ENCODE measurements around the gene HAND2.

The HAND2 gene

DNA sequence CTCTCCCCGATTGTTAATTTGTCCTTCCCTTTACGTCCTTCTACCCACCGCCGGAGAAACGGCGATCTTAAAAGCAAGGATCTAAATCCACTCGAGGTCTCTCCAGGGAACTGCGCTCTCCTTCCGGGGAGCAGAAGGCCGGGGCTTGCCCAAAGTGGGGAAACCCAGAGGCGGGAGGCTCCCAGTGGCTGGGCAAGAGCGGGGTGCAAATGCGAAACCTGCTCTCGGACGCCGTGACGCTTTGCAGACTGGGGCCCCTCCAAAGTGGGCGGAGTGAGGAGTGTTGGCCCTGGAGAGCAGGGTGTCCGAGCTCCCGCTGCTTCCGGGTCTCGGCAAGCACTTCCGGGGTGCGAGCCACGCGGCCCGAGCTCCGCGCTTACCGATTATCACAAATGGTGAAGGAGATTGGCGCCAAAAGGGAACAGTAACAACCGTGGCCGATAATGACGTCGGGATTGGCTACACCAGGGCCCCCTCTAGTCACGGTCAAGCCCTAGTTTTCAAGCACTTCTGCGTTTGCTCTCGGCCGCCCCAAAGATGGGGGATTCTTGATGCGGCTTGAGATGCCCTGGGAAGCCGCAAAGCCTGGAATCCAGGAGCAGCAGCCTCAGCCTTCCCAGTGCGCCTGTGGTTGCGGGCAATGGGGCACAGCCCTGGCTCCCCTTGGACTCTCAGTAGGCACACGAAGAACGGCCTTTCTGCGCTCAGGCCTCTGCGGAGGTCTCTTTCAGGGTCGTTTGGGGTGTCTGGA is 29.0 kb downstream of the HAND2 start:
- no peak for DNase-seq

- no peak for DNase-seq
Observed at GRCh38 chr4:173499658-173500535, 30.1 kb downstream of the HAND2 start.

GRCh38 chr4:173498771-173499170 is 31.3 kb downstream of the HAND2 start:
- no peak for DNase-seq

DNA sequence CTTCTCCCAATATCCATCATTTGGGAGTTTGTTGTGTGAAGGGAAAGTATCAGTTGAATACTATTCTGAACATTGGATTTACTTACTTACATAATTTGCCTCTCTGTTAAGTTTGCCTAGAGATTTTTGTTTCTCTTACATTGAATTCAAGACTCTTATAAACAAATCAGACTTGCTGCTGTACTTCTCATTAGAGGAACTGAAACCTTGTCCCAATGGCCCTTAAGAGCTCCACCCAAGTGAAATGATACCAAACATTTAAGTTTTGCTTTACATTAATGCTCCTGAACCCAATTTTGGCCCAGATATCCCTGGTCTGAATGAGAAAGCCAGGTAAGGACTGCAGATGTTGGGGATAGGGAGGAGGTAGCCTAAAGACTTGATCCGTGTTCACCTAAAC is 32.0 kb downstream of the HAND2 start:
- no peak for DNase-seq

- peak; percentile 44 for DNase-seq
Observed at GRCh38 chr4:173494013-173494970, 35.7 kb downstream of the HAND2 start.

DNA sequence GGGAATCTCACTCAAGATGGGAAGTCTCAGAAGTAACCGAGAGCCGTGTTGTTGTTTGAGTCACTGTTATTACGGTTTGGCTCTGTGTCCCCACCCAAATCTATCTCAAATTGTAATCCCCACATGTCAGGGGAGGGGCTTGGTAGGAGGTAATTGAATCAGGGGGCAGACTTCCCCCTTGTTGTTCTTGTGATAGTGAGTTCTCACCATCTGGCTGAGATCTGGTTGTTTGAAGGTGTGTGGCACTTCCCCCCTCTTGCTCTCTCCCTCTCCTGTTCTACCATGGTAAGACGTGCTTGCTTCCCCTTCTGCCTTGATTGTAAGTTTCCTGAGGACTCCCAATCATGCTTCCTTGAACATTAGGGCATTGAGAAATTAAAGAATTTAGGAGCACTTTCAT is 37.0 kb downstream of the HAND2 start:
- DNase-seq: no peak

DNA sequence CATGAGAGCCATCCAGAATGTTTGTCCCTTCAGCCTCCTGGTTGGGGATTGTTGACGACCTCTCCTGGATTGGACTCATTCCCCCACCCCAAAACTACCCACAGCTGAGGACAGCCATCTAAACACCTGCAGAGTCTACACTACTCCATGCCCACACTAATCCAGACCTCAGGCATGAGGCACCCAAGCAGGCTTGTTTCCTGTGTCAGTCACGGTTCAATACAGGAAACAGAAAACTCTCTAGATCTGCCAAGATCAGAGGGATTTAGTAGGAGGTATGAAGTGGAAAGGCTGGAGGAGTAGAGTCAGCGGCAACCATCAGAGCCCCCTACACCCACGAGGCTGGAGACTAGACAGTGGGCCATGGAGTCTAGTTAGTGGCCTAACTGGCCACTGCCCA is 37.7 kb downstream of the HAND2 start:
- DNase-seq: no peak

DNA sequence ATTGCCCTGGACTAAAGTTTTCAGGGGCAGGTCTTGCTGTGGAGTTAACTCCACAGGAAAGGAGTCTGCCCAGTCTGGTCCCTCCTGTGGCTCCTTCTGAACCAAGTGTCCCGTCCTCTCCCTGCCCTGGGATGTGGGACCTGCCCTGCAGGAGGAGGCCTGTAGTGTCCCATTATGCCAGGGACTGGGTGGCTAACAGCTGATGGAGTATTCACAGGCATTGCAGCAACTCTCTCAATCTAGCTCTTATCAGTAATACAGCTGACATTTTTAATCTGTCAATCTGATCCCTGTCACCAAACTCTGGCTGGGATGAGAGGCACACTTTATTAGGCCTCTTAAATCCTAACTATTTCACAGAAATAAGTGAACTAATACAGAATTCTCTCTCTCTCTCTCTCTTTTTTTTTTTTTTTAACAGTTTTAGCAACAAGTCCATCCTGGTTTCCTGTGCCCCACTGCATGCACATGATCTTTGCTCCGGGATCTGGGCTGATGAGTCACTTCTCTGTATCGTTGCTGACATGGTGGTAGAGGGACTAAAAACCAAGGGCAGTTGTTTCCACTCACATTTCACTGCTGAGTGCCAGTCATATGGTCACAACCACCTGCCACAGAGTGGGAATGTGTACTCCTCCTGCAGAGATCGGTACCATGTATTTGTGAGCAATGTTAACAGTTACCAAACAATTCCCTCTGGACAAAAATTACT is 39.1 kb downstream of the HAND2 start:
- no peak for DNase-seq

GRCh38 chr4:173490256-173490655 is 39.8 kb downstream of the HAND2 start:
- DNase-seq: no peak

DNA sequence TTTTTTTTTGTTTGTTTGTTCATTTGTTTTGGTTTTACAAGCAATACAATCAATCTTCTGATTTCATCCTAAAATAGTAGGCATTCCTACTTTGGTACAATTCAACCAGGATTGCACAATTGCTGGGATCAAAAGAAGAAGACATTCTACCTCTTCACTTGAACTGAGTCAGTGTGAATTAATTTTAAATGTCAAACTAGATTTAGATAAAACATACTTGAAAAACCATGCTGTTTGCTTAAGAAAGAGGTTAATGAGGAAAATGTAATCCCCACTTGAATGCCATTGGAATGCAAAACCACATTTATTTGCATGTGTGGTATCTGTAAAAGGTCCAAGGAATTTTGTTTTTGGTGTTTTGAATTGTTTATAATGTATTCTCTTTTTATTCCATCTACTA is 40.5 kb downstream of the HAND2 start:
- DNase-seq: no peak

DNA sequence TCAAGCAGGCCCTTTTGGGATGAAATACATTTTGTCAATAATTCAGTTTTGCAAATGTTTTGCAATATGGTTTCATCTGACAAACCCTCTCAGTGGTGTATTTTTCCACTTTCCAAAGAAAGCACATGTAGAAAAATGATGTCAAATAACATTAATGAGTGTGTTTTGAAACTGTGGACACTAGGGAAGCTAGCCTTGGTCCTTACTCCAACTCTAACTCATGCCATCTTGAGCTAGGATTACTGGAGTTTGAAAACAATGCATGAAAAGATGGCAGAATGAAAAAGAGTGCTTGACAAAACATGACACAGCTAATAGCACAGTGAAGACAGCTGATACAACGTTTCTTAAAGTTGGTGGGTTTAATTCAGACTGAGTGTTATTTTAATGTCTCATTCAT is 41.4 kb downstream of the HAND2 start:
- no peak for DNase-seq

GRCh38 chr4:173488074-173488473 is 42.0 kb downstream of the HAND2 start:
- DNase-seq: no peak

DNA sequence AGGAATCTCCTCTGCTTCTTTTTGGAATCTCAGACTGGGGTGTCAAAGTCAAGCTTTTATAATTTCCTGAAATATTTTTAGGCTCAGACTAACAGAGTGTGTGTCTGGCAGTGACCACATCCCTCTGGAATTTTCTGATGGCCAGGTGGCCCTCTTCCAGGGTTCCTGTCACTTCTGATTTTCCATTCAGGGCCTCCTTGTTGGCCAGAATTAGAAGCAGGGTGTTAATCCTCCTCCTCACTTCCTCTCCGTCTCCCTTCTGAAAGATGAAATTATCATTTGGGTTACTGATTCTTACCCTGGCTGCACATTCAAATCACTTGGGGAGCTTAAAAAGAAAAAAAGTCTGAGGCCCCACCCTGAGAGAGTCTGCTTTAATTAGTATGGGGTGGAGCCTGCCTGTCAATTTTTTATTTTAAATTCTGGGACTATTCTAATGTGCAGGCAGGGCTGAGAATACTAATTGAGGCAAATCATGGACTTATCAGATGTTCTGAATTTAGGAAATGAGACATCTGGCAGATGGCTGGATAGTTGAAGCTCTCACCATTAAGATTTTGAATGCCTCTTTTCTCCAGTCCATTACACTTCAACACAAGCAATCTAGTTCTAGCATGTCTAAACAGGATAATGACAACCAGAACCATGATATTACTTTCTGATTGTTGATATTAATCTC is 43.2 kb downstream of the HAND2 start:
- DNase-seq: no peak

- DNase-seq: no peak
Observed at GRCh38 chr4:173485164-173485563, 44.9 kb downstream of the HAND2 start.

GRCh38 chr4:173482330-173482931 is 47.6 kb downstream of the HAND2 start:
- DNase-seq: no peak

DNA sequence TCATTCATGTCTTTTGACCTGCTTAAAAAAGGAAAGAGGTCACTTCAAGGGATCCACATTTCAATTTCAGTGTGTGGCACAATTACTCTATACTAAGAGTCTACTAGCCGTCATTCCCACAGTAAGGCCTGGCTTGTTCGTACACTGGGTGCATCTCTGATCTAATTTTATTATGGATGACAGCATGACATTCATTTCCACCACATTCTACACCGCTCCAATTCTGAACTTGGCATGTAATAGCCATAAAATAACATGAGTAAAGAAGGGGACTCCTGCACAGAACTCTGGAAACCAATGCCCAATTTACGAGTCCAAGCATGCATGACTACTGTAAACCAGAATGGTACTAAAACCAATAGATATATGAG is 51.1 kb downstream of the HAND2 start:
- DNase-seq: no peak

GRCh38 chr4:173478201-173478912 is 51.7 kb downstream of the HAND2 start:
- DNase-seq: no peak

DNA sequence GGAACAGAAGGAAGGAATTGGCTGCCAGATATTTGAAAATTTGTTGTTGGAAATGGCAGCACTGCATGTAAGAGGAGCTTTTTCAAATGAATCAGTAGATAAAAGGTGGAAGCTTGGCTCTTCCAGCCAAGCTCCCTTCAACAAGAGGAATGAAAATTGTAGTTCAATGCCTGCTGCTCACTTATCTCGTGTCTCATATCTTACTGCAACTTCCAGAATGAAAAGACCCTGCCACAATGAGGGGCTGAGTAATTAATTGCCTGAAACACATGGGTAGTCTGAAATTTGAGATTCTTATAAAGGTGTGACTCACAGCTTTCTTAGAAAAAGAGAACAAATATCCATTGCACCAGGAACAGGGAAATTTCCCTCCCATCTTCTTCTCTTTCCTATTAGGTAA is 53.0 kb downstream of the HAND2 start:
- no peak for DNase-seq
